K562 (cell line): ENCODE measurements around the gene MARK2. TPM values are rescaled to one million over a fixed set of nuclear protein-coding genes. Genes with fewer than 3 reads are reported as not detected.
A peak's percentile ranks its signal among the peaks of the same experiment; 100 is the strongest.

Experiments
- CBX3 ChIP-seq, 2 experiments: IDR thresholded peaks; 1 replicate in 1 of 2; 2 replicates in 1 of 2; pipeline ENCODE4 v1.6.1; 2012; ENCODE audit warnings: inconsistent platforms in 2 of 2, low read length in 2 of 2, borderline replicate concordance in 1 of 2, control low read depth in 1 of 2
- EGR1 ChIP-seq: fragments of 450-650 bp; conservative IDR thresholded peaks from 2 replicates; pipeline ENCODE4 v1.6.1; 2017; ENCODE audit warnings: mild to moderate bottlenecking
- ETV6 ChIP-seq, 3 experiments: fragments of 150-350 bp in 1 of 3; sonication (generic) in 1 of 3; formaldehyde crosslinking in 1 of 3; IDR thresholded peaks; 2 replicates each; pipeline versions ENCODE4 v1.6.1 to v1.8.0; 2014 to 2022; ENCODE audit warnings: borderline replicate concordance in 2 of 3, low read depth in 2 of 3, antibody characterized with exemption in 1 of 3, low read length in 1 of 3, mild to moderate bottlenecking in 1 of 3, missing genetic modification reagents in 1 of 3
- FOXA1 ChIP-seq: fragments of 450-650 bp; IDR thresholded peaks from 2 replicates; pipeline ENCODE4 v1.6.1; 2016; ENCODE audit warnings: mild to moderate bottlenecking, borderline replicate concordance
- HOXB6 ChIP-seq: fragments of 250-450 bp; sonication (Bioruptor Pico); IDR thresholded peaks from 2 replicates; pipeline ENCODE4 v1.5.1; 2022; ENCODE audit warnings: mild to moderate bottlenecking, borderline replicate concordance
- IRF9 ChIP-seq: fragments of 450-650 bp; IDR thresholded peaks from 2 replicates; pipeline ENCODE4 v1.6.1; 2016; ENCODE audit warnings: missing biosample characterization, missing genetic modification characterization
- L3MBTL2 ChIP-seq: fragments of 450-650 bp; IDR thresholded peaks from 2 replicates; pipeline ENCODE4 v1.6.1; 2016; ENCODE audit warnings: mild to moderate bottlenecking, moderate library complexity
- LARP7 ChIP-seq: fragments of 450-650 bp; IDR thresholded peaks from 2 replicates; pipeline ENCODE4 v1.6.1; 2016
- MITF ChIP-seq: IDR thresholded peaks from 2 replicates; pipeline ENCODE4 v1.6.1; 2014; ENCODE audit warnings: antibody characterized with exemption
- NKRF ChIP-seq: fragments of 450-650 bp; IDR thresholded peaks from 2 replicates; pipeline ENCODE4 v1.6.1; 2016; ENCODE audit warnings: borderline replicate concordance
- PHF20 ChIP-seq: fragments of 450-650 bp; IDR thresholded peaks from 2 replicates; pipeline ENCODE4 v1.6.1; 2018; ENCODE audit not compliant: partially characterized antibody
- POLR2AphosphoS2 ChIP-seq: IDR thresholded peaks from 2 replicates; pipeline ENCODE4 v1.6.1; 2012; ENCODE audit warnings: low read length, improper control_type of control experiment
- SAP30 ChIP-seq: fragments of 200-600 bp; sonication (generic); IDR thresholded peaks from 2 replicates; pipeline ENCODE4 v1.6.1; 2012; ENCODE audit warnings: borderline replicate concordance, low read depth, mild to moderate bottlenecking, moderate library complexity, low read length, control low read depth, inconsistent platforms; ENCODE audit not compliant: insufficient read depth, poor library complexity, severe bottlenecking
- SMARCB1 ChIP-seq: IDR thresholded peaks from 2 replicates; pipeline ENCODE4 v1.6.1; 2011; ENCODE audit warnings: improper control_type of control experiment, low read depth; ENCODE audit not compliant: insufficient read length
- SP2 ChIP-seq: IDR thresholded peaks from 2 replicates; pipeline ENCODE4 v1.6.1; 2011; ENCODE audit warnings: mild to moderate bottlenecking, low read depth, low read length, moderate library complexity; ENCODE audit not compliant: poor library complexity, severe bottlenecking; ENCODE audit errors: extremely low read depth
- TSHZ1 ChIP-seq: fragments of 250-450 bp; sonication (Bioruptor Pico); IDR thresholded peaks from 2 replicates; pipeline ENCODE4 v1.4.0; 2020; ENCODE audit warnings: mild to moderate bottlenecking, moderate library complexity
- ZNF174 ChIP-seq: fragments of 250-450 bp; sonication (Bioruptor Pico); IDR thresholded peaks from 2 replicates; pipeline ENCODE4 v1.4.0; 2020; ENCODE audit warnings: mild to moderate bottlenecking
- ZNF316 ChIP-seq: fragments of 450-650 bp; IDR thresholded peaks from 2 replicates; pipeline ENCODE4 v1.6.1; 2016
- polyA plus RNA-seq, 8 experiments: library from polyadenylated mRNA; depleted of rRNA in 4 of 8; stranded (reverse) in 5 of 8; unstranded in 3 of 8; fragments of >200 nt; fragmentation: Nextera tagmentation in 2 of 8; fragmentation: Illumina TruSeq in 1 of 8; extraction: Ambion mirVana in 2 of 8; extraction: Trizol in 1 of 8; gene quantifications; 2 replicates each; pipeline versions ENCODE4 v1.2.1 to v1.2.3, GENCODE V29; 2011 to 2014; ENCODE audit warnings: inconsistent platforms in 1 of 8, missing spikeins in 1 of 8
- total RNA-seq, 7 experiments: library from RNA; depleted of rRNA in 6 of 7; stranded (reverse); fragments of >200 nt in 6 of 7; fragmentation: Illumina TruSeq in 2 of 7; extraction: Trizol in 2 of 7; gene quantifications; 2 replicates each; pipeline versions ENCODE4 v1.2.1 to v1.2.3, GENCODE V29; 2011 to 2021; ENCODE audit warnings: low replicate concordance in 1 of 7

The MARK2 gene
- total and polyA plus RNA-seq, 9 of the 15 experiments (the other 6 are each of a cell fraction or from before 2014, with no cell fraction given) = 0.32 to 43.5 (median 15.1) TPM

- no peak for TF ChIP-seq IRF9
- peak; percentile 84 for TF ChIP-seq EGR1
- peak; percentile 38; the same call in 1 of the 2 replicates for TF ChIP-seq MITF
- TF ChIP-seq SP2 = no peak
- TF ChIP-seq ZNF174 = no peak
- TF ChIP-seq FOXA1 = no peak
- peak; percentile 90; the same call in 1 of the 2 replicates for TF ChIP-seq NKRF
- TF ChIP-seq CBX3 (IDR thresholded peaks at IDR 0.05; ENCODE audit: borderline replicate concordance in 1 of 2, low read length in 2 of 2) = peak in 1 of 2 experiments; percentile 62; a peak in 1 of 3 replicates
- TF ChIP-seq POLR2AphosphoS2 = no peak
- TF ChIP-seq LARP7 = no peak
- peak; percentile 36 for TF ChIP-seq PHF20
- TF ChIP-seq SAP30 = peak; percentile 93
- TF ChIP-seq ETV6 (IDR thresholded peaks at IDR 0.05; ENCODE audit: borderline replicate concordance in 1 of 2, low read depth in 2 of 2, low read length in 1 of 2) = no peak
- TF ChIP-seq ETV6 (CRISPR knock-in tag; IDR thresholded peaks at IDR 0.05; ENCODE audit: borderline replicate concordance) = 0 out of 2 replicates have a peak, but pooled peaks have one; percentile 42
- no peak for TF ChIP-seq HOXB6
- TF ChIP-seq L3MBTL2 = peak; percentile 78
- TF ChIP-seq TSHZ1 (CRISPR knock-in tag) = no peak
- no peak for TF ChIP-seq ZNF316
- TF ChIP-seq SMARCB1 = no peak
Observed at GRCh38 chr11:63938479-63939396, 99.8 kb downstream of the MARK2 start, which contains the start of gene NAA40 (continued).
